GM18507 (cell line): Measurements from ENCODE around the gene ACCSL.

ENCODE experiments used
- DNase-seq: peaks from one replicate; pipeline ENCODE4 v3.0.0; 2011; ENCODE audit warnings: low read depth; ENCODE audit not compliant: insufficient read length; ENCODE audit errors: extremely low spot score
- FAIRE-seq: peaks from 2 replicates; lab custom pipeline; 2011; peaks lifted over from hg19 to GRCh38; lab: Jason Lieb, UNC

Gene ACCSL

DNA sequence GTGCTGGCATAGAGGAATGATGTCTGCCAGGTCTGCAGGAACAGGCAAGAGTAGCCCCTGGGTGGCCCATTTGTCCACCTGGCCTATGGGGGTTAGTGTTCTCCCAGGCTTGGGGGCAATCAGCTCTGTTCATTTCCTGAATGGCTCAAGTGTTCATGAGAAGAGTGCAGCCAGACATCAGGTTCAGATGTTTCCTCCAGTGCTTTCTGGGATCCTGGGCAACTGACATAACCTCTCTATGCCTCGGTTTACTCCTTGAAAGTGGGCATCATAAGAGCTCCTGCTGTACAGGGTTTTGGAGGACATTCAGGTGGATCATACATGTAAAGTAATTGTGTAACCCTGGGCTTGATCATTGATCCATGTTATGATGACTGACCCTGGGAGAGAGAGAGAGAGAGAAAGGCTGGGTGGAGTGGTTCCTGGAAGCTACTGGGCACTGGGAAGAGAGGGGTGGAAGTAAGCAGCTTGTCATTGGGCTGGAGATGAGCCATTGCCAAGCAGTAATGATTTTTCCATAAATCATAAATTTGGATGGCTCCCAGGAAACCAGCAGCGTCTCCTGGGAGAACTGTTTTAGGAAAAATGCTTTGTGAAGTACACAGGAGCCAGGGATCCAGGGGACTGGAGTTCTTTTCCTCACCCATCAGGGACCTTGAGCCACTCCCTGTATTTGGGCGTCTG lies 30.2 kb upstream of the ACCSL start:
- FAIRE-seq (no peak), DNase-seq (no peak)

DNA sequence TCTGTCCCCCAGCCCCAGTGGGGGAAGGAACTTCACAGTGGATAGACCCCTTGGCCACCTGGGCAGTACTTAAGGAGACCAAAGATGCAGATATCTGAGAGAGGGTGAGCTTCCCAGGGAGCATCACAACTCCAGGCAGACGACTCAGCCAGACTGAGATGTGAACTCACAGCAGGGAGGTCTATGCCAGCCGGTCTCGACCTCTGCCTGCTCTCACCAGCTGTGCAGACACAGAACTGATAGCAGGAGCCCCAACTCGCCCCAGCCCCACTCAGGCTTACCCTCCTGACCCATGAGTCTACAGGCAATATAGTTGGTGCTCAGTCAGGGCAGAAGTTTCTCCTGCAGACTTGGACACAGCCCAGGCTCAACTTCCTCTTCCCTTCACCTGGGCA lies 29.7 kb upstream of the ACCSL start:
- no peak for DNase-seq
- no peak for FAIRE-seq

DNA sequence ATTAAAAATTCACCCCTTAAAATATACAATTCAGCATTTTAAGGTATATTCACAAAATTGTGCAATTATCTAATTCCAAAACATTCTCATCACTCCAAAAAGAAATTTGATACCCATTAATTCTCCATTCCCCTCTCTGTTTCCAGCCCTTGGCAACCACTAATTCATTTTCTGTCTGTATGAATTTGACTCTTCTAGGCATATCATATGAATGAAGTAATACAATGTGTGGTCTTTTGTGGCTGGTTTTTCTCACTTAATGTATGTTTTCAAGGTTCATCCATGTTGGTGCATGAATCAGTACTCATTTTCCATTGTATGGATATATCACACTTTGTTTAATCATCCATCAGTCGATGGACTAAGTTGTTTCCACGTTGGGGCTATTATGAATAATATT lies 29.0 kb upstream of the ACCSL start:
- no peak for DNase-seq

DNA sequence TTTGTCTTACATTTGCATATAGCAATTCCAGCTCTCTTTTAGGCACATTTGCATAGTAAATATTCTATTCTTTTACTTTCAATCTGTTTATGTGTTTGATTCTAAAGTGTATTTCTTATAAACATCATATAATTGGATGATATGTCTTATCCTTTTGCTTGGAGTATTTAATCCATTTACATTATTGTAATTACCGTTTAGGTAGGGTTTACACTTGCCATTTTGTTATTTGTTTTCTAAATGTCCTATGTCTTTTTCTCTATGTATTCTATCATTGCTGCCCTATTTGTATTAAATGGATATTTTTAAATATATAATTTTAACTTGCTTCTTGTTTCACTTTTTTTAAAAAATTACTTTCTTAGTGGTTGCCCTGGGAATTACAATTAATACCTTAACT lies 22.8 kb upstream of the ACCSL start:
- FAIRE-seq (no peak), DNase-seq (no peak)

More for the DNA sequence above, 29.0 kb upstream of the ACCSL start:
- FAIRE-seq: no peak

DNA sequence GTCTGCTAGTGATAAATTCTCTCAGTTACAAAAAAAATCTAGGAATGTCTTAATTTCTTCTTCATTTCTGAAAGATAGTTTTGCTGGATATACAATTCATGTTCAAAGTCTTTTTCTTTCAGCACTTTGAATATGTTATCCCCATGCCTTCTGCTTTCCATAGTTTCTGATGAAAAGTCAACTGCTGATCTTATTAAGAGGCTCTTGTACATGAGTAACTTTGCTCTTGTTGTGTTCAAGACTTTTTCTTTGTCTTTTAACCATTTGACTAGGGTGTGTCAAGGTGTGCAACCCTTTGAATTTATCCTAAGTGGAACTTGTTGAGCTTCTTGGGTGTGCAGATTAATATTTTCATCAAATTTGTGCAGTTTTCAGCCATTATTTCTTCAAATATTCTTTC lies 22.1 kb upstream of the ACCSL start:
- DNase-seq: no peak

DNA sequence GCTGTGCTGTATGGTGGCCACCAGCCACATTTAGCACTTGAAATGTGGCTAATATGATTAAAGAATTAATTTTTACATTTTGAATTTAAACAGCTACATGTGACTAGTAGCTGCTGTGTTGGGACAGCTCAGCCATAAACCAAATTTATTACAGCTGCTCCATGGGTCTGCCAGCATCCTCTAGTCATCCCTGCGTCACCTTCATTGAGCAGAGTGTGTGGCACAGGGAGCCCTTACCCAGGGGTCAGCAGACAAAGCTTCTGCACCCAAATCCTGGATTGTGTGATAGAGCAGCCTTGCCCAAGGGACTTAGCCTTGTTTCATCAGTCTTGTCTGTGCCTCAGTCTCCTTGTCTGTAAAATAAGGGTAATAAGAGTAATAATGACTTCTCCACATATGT lies 19.4 kb upstream of the ACCSL start:
- FAIRE-seq (no peak), DNase-seq (no peak)

More for the DNA sequence above, 22.1 kb upstream of the ACCSL start:
- FAIRE-seq: no peak

DNA sequence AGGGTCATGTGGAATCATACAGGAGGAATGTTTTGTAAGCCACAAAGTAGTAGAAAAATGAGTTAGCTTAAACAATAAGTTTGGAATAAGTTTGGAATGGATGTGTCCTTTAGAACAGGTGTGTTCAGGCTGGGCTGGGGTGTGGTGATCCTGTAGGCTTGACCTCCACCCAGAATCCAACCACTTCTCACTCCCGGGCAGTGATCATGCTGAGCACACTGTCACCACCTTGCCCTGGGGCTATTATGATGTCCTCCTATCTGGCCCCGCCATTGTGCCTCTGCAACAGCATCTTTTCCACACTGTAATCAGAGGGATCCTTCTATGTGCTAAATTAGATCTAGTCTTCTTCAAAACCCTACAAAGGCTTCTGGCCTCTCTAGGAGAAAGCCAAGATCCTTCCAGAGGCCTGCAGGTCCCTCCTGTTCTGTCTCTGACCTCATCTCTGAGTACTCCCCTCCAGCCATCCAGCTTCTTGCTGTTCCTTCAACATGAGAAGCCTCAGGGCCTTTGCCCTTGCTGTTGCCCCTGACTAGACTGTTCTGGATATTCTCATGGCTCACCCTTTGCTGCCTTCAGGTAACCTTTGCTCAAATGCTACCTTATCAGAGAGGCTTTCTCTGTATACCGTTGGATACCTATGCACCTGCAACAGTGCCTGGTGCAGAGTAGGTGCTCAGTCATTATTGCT lies 18.8 kb upstream of the ACCSL start:
- FAIRE-seq (no peak), DNase-seq (no peak)

DNA sequence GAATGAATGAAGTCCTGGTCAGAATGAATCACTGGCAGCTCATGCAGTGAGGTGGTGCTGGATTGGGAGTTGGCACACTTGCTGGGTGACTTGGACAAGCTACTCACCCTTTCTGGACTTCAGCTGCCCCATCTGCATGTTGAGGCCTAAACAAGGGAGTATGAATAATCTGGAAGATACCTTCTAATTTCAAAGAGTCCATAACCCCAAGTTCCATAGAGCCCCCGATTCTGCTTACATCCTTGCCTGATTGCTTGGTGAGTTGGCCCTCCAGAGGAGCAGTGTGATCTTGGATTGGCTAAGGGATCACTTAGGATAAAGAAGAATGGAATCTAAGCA lies 18.3 kb upstream of the ACCSL start:
- no peak for FAIRE-seq
- no peak for DNase-seq

DNA sequence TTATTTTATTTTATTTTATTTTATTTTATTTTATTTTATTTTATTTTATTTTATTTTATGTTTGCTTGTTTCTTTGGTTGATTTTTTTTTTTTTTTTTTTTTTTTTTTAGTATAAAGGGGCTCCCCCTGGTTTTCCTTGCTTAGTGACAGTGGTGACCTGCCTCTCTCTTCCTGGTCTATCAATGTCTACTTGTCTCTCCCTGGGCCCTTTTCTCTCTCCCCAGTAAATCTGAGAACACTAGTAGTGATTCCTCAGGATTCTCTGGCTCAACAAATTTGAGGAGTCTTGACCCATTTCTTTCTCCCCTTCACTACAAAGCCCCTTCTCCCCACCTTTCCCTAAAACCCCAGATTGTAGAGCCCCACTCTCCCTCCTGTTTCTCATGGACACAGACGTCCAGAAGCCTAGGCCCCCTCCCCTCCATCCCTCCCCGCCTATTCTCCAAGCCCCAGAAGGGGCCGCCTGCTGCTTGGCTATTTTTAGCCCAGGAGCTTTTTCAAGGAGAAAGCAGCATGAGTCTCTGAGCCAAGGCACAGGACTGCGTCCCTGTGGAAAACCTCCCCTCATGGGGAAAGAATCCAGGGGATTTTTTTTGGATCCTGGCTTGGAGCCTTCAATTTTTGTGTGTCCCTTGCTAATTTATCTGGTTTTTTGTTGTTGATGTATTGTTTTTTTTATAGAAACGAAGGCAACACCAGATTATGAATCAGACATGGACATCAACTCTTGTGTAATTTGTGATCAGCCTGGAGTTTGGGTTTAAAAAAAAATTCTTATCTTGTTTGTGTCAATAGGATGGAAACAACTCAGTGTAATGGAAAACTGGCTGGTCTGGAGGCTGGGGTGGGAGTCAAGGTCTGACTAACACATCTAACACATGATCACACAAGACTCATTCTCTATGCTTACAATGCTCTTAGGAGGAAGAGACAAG lies 17.5 kb upstream of the ACCSL start:
- no peak for DNase-seq
- no peak for FAIRE-seq

DNA sequence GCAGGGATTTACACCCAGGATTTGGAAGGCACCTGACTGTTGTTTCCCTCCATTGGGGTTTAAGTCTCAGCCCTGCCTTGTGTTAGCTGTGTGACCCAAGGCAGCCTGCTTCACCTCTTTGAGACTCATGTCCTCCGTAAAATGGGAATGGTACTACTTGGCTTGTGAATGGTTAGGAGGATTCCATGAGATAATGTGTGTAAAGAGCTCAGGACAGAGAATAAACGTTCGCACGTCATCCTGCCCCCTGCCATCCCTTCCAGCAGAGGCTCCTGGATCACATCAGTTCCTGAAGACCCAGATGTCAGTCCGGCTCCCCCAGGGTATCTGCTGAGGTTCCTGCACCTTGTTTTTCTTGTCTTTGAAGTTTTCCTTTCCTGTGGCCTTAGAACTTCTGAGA lies 16.8 kb upstream of the ACCSL start:
- FAIRE-seq: no peak
- no peak for DNase-seq

DNA sequence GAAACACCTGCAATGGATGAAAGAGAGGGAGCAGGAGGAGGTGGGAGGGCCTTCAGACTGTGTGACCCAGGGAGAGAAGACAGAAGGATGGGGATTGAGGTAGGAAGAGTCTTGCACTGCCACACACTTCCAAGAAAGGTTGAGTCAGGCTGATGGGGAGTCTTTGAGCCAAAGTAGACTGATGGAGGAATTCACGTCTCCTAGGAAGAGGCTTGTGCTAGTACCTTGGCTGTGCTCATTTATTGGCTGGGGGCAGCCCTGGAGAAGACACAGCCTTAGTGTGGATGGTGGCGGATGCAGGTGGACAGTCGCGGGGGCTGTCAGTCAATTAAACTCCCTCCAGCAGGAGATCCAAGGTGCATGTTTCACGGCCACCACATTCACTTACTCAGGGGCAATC lies 16.2 kb upstream of the ACCSL start:
- DNase-seq (no peak), FAIRE-seq (no peak)

DNA sequence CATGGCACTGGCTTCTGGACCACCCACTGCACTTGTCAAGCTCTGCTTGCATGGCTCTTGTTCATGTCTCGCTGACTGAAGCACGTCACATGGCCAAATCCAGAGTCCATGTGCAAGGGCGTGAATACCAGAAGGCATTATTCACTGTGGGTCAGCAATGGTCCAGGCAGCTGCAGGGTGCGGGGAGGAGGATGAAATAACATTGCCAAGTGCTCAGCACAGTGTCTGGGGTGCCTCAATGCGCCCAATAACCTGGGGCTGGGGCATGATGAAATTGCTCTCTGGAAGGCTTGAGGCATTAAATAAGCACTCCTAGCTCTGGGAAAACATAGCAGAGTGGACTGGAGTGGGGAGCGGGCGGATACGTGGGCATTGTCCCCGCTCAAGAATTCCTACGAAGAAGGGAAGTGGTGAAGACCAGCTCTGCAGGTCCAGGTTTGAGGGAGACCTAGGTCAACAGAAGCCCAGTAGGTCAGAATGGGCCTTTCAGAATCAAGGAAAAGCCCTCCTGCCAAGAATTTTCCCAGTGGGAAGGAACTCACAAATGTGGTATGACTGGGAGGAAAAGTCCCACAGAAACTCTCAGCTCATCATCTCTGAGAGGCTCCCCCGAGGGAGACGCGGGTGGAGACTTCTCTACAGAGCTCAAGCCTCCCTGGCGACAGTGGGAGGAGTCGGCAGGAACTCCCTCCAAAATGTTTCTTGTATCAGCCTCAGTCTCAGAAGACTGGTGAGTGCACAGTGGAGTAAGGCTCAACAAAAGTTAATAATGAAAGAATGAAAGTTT lies 15.3 kb upstream of the ACCSL start:
- DNase-seq: no peak
- FAIRE-seq: no peak

DNA sequence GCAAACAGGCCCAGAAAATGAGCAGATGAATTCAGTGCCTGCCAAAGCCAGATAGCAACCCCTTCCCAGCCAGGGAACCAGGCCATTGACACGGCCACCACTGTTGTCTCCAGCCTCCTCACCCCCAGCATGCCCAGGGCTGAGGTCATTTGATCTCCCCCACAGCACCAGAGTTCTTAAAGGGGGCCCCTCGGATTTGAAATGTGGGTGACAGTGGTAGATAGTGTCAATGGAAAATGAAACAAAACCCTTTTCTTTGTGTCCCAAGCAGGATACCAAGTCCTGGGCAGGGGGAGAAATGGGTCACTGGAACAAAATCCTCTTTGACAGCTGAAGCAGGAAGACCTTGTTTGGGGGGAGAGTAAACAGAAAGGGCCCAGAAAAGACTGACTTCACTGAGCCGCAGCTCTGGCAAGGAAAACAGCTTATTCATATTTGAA lies 14.3 kb upstream of the ACCSL start:
- FAIRE-seq: no peak

DNA sequence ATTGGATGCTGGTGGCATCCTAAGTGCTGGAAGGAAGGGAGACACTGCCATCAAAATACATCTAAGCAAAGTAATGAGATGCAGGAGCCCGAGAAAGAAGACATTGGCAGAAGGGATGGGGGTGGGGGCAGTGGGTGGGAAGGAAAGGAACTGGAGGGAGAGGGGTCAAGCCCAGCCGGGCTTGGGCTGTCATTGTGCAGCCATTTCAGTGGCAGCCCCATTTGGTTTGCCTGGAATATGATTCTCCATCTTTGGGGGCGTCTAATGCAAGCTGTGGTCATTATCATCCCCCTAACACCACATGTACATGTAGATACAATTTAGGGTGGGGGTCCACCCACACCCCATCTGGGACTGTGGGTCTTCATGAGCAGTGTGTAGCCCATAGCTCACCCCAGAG lies 13.9 kb upstream of the ACCSL start:
- DNase-seq (no peak), FAIRE-seq (no peak)

More for the DNA sequence above, 14.3 kb upstream of the ACCSL start:
- no peak for DNase-seq

DNA sequence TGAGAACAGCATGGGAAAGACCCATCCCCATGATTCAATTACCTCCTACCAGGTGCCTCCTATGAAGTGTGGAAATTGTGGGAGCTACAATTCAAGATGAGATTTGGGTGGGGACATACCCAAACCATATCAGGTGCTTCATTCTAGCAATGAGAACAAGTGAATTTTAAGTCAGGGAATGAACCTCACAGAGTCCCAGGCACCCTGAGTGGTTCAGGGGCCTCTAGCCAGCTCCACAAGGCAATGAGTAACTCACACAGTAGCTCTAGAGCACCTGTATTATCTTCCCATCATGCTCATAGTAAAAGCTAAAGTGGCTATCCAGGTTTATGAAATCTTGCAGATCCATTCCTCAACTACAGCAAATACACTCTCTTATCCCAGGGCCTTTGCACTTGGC lies 13.1 kb upstream of the ACCSL start:
- FAIRE-seq (no peak), DNase-seq (no peak)

DNA sequence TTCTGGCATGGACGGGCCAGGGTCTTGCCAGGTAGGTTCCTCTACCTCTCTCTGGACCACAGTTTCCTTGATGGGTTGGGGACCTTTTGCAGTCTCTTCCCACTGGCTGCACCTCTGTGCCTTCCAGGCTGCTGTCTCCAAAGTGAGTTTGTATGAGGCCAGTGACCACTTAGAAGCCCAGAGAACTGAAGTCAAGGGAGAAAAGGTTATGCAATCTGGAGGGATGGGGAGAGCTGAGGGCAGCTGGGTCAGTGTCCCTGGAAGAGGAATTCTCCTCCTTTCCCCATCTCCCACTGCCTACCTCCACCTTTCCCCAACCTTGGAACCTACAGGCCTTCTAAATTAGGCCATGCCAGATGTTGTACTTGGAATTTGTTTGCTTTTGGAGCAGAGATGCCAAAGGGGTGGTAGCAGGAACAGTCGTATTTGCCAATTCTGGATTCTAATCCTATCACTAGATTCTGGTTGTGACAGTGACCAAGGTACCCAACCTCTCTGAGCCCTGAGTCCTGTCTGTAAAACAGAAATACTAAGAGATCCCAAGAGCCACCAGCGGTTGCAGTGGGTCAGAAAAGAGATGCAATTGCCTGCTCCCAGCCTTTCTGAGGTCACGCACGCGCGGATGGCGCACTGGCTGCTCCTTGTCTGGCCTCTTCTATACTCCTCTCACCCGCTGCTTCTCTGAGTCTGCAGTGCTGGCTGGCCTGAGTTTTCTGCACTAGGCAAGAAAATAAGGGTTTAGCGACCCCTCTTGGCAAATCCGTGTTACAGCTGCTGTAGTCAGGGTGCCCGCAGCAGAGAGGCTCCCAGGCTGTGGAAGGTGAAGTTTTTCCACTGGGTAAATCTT lies 10.7 kb upstream of the ACCSL start:
- FAIRE-seq (peak; percentile 77), DNase-seq (peak; percentile 15)

DNA sequence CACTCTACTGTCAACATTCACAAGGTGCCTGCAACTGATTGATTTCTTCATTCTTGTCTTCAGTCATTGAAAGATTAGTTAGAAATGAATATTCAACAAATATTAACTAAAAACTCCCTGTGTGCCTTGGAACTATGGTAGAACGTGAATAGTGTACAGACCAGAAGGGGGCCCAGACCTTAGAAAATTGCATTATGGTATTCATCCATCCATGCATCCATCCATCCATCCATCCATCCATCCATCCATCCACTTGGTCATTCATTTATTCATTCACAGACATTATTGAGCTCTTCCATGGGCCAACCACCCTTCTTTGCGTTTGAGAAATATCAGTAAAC lies 10.2 kb upstream of the ACCSL start:
- FAIRE-seq (no peak), DNase-seq (no peak)

DNA sequence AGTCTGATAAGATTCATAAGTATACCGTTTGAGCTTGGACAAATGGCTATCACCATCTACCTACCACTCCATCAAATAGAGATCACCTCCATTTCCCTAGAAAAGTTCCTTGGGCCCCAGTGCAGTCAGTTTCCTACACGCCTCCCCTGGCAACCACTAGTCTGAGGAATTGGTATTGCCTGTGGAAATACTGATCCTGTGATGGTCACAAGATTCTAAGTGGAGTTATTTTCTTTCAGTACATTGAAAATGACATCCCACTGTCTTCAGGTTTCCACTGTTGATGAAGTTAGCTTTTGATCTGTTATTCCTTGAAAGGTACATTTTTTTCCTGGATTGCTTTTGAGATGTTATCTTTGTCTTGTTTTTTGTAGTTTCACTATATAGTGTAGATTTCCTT lies 4.6 kb upstream of the ACCSL start:
- DNase-seq: no peak
- FAIRE-seq: no peak

DNA sequence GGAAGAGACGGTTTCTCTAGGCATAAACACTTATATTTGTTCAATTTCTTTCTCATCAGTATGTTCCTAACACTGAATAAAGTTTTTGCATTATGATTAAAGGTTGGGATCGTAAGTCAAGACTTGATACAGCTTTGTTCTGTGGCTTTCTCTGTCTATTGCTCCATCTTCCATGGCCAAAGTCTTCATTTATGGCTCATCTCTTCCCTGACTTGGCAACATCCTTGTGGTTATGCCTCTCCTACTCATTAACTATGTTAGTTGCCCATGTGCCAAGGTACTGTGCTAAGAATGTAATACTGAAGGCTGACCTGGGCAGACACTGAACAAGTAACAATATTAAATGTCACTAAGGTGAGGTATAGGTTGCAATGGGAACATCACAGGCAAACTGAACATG lies 1.6 kb upstream of the ACCSL start:
- DNase-seq (no peak), FAIRE-seq (no peak)
